GM18520 (cell line): ENCODE results near the gene KIF12.
"Not testable (repeated sequence)": the region's sequence is repeated elsewhere in the genome, so short reads cannot be mapped to it uniquely, and the experiment has no call there.

ENCODE experiments used
- ATAC-seq: cut with Tn5 transposase; IDR thresholded peaks from one replicate; pipeline ENCODE4 v1.9.1; 2021; ENCODE audit not compliant: unreplicated experiment

KIF12 gene

DNA sequence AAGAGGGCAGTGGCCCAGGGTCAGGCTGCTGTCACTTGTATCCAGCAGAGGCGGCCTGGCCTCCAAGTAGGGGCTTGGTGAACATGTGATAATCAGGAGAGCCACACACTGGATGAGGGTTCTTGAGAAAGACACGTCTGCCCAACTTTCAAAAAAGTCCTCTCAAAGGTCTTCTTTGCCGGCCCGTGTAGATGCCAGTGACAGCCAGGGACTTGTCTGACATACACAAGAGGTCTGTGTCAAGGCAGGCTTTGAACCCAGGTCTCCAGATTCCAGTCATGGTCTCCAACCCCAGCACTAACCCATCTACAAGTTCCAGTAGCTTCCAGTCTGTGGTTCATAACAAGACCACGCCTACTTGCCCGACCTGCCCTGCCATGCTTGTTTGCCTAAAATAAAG lies 13.1 kb downstream of the KIF12 start:
- no peak for ATAC-seq

DNA sequence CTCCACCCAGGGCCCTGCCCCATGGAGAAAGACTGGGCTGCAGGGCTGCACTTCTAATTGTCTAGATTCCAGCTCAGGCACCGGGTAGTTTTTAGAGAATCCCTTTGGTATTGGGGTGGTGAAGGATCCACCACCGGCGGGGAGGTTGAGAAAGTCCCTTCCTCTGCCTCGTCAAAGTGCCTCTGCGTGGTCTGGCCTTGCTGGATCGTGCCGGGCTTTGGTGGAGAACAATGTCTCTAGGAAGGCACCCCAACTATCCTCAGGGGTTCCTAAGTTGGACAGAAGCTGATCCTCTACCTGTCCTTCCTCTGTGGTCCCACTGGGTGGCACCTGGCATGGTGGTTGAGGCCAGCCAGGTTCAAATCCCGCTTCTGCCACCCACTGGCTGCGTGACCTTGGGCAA lies 13.7 kb downstream of the KIF12 start:
- ATAC-seq: no peak

DNA sequence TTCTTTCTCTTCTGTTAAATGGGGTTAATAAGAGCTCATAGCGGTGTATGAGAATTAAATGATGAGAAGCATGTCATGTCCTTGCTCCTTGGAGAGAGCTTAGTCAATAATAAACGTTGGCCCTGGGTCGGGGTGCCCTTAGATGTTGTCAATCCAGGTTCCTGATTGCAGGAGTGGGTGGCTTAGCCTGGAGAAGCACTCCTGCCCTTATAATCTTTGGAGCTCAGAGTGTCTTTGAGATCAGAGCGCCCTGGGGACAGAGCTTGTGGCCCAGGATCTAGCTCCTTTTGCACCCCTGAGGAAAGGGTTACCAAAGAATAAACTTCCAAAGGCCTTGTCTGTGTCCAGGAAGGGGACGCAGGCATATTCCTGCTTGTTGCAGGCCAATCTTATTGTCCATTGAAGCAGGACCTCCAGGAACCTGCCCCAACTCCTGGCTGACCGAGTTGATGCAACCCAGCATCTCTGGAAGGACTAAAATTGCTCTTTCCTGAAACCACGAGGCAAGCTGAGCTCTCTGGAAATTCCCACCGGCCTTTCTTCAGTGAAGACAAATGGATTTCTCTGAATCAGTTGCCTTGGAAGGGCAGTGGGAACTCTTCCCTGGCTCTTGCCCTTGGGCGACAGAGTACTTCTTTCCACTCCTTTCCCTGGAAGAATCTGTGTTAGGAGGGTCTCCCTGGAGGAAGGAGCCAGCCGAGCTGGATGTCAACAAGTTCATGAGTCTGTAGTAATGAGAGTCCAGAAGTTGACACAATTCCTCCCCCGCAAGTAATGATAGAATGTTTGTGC lies 14.6 kb downstream of the KIF12 start:
- ATAC-seq: no peak

DNA sequence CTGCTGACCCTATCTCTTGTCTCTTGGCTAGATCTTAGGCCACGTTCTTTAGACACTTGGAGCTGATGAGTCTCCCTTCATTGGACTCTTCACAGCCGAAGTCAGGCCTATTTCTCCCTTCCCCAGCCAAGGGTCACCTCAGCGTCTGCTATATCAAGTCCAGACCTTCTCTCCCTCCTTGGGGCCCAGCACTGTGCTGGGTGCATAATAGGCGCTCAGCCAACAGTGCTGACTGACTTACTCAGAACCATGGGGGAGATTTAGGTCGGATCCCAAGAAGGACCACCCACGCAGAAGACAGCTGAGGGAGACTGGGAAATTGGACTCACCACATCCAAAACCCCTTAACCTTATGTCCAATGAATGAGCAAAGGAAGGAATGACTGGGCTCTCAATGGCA lies 15.4 kb downstream of the KIF12 start:
- ATAC-seq: no peak

DNA sequence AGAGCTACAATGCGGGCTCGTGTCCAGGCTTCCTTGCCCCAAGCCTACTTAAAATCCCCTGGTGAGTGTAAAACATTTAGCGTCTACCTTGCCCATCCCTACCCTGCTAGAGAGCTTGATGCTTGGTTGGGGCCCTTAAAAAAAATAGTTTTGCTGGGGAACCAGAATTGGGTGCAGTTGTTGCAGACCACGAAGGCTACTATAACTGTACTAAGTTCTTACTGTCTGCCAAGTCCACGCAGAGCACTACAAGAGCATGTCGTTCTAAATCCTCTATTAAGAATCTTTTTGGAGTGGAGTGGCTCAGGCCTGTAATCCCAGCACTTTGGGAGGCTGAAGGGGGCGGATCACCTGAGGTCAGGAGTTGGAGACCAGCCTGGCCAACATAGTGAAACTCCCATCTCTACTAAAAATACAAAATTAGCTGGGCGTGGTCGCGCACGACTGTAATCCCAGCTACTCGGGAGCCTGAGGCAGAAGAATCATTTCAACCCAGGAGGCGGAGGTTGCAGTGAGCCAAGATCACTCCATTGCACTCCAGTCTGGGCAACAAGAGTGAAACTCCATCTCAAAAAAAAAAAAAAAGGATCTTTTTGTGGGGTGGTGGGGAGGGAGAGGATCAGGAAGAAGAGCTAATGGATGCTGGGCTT lies 16.2 kb downstream of the KIF12 start:
- not testable (repeated sequence) for ATAC-seq

DNA sequence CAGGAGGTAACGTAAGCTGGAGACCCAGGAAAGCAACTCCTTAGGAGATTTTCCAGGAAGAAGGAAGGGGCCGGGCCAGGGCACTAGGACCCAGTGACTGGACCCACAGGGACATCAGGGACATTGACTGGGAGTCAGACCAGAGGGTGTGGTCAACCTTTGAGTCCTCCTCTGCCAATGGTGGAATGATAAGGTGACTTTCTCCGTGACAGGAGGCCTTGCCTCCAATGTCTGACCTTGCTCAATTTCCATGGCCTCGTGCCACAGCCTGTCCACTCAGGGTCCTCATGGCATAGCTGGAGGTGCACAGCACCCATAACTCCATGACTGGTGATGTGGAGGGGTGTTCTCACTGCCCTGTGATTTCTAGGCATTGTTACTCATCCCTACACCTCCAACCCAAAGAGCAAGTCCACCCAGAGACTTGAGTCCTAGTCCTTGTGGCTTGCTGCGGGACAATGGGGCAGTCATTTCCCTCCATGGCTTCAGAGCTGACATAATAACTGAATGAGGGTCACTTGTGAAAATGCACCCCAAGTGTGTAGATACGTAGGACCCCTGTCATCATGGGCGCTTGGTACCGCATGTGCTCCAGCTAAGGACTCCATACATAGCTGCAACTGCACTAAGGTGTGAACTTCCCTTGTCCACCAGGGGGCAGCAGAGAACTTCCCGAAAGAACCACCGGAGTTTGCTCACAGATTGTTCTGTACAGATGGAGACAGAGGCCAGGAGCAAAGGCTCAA lies 16.9 kb downstream of the KIF12 start:
- peak; percentile 50 for ATAC-seq

DNA sequence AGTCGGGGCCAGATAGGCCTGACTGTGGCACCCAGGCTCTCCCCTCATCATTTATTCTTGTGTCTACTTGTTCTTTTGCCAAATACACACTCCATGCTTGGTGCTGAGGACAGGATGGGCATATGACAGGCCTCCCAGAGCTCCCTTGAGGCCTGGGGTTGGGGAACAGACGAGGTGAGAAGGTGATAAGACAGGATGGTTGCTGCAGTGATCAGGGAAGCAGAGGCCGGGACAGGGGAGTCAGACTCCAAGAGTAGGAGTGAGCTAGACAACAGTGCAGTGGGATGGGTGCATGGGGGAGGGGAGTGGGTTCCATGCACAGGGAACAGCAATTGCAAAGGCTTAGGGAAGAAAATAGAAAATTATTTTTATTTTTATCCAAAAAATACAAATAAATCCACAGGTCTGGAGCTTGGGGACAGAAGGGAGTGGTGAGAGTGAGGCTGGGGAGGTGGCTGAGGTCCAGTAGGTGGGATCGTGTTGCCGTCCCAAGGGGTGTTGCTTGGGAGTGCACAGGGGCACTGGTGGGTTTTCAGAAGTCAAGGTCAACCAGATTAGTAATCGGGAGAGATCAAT lies 17.6 kb downstream of the KIF12 start:
- ATAC-seq: no peak

DNA sequence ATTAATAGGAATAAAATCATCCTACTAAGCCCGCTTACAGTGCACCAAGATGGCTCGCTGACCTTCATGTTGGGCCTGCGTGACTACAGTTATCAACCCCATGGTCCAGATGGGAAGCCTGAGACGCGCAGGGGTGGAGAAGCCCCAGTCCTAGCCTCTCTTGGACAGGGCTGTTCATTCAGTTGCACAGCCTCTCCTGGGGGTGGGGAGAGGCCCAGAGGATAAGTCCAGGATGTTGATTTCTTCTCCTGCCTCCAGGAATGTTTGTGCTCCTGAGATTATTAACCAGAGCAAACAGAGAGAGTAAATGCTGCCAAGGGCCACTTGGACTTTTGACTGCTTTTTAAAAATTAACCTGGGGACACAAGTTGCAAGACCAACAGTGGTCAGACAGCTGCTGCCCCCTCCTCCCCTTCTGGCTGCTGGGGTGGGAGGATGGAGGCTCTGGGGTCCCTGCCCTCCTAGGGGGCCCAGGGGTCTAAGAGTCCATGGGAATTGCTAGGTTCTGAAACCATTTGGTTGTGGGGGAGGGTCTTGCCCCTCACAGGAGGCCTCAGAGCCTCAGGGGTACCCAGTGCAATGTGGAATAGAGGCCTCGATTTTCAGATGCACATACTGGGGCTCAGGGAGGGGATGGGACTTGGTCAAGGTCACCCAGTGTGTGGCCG lies 18.2 kb downstream of the KIF12 start:
- no peak for ATAC-seq

DNA sequence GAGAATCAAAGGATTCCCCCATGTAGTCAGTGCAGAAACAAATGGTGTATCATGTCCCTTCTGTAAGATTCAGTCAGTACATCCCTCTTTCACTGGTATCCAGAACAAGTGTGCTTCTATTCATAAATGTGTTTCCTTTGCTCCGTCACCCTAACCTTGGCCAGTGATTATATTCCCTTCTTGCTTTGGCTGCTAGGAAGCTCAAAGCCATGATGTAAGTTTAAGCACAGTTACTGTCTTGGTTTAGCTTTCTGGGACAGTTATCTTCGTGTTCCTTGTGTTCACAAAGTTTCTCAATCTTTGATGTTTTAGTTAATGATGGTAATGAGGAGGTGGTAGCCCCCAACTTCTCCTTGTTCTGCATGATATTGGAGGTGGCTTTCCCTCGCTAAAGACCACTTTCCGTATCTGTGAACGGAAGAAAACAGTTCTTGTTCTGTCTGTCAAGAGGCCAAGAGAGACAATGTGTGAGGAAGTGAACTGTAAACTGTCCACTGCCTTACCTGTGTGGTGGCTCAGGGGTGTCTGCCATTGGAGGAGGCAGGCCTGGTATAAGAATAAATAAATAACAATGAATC lies 18.8 kb downstream of the KIF12 start:
- no peak for ATAC-seq

DNA sequence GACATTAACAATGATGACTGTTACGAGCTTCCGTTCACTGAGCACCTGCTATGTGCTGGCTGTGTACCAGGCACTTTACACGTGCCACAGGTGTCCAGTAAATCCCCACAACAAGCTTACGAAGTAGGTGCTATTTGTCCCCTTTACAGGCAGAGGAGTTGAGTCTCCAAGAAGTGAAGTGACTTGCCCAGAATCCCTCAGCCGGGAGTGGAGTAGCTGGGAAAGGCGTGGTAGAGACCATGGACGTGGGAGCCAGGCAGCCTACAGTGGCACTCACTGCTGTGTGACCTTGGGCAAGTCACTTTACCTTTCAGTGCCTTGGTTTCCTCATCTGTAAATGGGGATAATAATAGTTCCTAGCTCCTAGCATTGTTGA lies 20.3 kb downstream of the KIF12 start:
- ATAC-seq: no peak

DNA sequence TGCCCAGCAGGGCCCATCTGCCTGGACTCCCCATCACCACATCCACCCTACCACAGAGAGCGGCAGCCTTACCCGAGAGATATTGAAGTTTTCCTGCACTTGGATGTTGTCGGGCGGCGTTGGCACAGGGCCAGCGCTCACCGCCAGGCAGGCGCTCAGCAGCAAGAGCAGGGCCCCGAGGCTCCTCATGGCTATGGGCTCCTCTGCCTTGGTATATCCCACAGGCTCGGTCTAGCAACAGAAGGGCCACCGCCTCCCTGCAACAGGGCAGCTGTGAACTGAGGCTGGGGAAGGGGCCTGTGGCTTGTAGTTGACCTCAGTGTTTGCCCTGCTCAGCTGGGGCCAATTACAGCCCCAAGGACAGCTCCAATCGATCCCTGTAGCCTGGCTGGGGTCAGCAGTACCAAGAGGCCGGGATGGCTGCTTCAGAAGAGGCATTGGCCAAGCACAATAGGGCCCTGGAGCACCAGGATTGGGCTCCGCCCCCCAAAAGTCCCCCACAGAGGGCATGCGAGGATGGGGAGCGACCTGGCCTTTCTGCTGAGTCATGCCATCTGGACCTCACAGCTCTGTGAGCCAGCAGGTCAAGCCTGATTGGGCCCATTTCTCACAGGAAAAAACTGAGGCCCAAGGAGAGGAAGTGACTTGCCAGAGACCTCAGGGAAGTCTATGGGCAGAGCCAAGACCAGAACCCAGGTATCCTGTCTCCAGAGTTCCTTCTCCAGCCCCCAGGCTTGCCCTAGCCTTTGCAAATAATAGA lies 20.9 kb downstream of the KIF12 start, which contains the start of gene AMBP:
TSS of gene AMBP (minus strand) at position 280 of the 760 bp plus-strand sequence. CDS start at position 189, 91 bp downstream.
- no peak for ATAC-seq

DNA sequence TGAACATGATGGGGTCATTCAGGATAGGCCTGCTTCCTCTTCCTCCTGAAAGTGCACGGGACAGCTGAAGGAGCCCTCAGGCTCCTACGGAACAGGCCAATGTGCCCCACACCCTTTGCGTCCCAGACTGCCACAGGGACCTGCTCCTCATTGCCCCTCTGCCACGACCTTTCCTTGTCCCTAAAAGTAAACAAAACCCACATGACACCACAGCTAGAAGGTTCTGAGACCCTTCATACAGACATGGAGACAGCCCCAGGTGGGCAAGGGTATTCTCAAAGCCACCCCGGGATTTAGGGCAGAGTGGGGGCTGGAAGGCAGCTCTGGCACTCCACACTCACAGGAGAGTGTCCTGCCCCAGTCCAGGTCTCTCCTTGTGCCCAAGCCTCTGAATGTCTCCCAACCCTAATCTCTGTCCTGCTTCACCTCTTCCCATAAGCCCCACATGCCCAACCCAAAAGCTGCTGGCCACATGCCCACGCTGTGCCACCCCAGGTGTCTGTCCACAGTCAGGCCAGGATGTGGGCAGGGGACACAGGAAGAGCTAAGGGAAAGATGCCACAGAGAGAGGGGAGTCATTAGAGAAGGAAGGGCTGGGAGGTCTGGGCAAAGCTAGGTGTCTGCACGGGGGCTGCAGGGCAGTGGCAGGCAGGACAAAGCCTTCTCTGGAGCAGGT lies 21.8 kb downstream of the KIF12 start:
- ATAC-seq: no peak

DNA sequence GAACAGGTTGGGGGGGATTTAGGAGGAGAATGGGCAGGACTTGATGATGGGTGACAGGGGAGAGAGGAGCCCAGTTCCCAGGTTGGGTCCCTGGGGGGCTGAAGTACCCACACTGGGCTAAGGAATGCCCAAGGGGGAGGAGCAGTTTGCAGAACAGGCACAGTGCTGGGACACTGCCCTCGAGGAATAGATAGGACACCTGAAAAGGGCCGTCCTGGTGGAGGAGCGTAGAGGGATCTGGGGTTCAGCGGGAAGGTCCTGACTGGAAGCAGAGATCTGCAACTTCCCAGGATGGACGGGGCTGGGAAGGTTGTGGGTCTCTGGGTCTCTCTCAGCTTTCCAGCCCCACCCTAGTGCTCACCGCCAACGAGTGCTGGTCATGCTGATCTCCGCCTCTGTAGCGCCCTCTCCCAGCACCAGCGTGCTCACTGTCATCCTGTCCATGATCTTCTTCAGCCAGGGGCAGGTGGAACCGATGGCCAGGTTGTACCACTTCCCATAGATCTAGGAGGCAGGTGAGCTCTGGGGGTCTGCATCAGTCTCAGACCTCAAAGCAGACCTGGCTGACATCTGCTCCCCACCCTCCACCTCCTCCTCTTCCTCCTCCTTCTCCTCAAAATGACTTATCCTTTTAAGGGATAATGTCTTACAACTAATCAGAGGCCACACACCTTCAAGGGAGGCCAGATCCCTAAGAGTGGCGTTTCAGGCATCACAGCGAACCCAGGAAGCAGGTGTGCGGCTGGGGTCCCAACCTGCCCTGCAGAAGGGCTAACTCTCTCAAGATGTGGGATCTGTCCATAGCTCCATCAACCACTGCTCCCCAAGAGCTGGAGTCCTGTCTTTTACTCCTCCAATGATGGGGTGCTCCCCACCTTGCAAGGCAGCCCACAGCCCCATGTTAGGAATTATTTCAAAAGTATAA lies 22.6 kb downstream of the KIF12 start:
- ATAC-seq: no peak

DNA sequence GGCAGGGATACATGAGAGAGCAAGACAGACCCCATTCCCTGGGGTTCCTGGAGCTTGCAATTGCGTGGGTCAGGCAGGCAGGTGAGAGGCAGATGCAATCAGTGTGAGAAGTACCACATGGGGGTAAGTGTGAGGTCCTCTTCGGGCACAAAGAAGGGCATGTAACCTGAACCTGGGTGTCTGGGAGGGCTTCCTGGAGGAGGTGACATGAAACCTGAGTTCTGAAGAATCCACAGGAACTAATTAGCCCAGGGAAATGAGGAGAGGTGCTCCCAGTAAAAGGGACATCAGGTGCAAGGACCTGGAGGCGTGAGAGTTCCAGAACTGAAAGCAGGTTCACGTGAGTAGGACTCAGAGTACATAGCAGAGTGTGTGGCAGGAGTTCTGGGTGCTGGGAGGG lies 23.5 kb downstream of the KIF12 start:
- ATAC-seq: no peak

DNA sequence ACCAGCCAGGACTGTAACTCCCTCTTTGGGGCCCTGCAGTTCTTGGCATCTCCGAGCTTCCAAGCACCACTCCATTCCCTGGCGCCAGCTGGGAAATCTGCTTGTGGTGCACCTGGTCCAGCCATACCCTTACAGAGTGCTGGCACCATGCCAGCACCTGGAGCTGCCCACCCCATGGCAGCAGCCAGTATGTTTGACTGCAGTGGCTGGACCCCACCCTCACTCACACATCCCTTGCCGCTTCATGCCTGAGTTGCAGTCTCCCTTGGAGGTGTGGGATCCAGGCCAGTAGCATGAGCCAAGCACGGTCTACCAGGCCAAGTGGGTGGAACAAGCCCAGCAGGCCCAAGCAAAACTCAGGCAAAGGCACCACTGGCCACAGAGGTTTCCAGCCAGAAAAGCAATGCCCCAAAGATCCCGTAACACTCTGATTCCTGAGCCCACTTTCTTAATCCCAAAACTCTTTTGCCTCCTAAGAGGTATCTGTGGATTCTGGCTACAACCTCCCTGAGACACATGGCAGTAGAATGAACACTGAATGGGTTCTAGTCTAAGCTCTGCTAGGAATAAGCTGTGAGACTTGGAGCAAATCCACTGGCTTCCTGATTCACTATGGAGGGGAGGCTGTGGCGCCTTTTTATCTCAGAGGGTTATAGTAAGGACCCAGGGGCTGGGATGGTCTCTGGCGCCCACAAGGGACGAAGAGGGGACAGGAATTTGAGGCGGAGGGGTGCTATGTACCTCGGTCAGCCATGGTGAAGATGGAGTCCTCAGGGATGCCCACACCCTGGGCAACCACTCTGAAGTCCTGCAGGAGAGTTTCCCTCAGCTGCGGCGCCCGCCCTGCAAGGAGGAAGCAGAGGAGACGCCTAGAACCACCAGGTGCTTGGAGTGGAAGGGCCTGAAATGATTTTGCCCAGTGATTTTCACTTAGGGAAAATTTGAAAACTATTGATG lies 26.6 kb downstream of the KIF12 start:
- ATAC-seq: no peak

DNA sequence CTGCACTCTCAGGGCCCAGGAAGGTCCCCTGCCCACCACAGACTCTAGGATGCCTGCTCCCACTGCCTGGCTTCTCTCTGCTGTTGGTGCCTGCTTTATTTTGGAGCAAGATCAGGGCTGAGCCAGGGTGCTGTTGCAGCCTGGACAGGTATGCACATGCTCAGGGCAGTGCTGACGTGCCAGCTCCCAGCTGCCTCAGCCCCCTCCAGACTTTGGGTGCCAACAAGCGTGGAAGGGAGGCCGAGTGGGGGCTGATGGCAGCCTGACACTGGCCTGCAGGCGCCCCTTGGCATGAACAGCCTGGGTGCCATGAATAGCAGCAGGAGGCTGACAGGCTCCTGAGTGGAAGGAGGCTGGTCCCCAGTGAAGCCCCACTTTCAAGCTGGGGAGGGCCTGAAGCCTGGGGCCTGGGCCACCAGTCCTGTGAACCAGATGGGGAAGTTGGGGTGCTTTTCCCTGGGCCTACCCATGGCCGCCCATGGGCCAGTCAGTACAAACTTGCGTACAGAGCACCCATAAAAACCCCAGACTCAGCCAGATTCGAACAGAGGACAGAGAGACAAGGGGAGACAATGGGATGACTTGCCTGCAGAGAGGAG lies 27.8 kb downstream of the KIF12 start:
- no peak for ATAC-seq
